H9 (cell line): ENCODE measurements around the gene DNAH8. TPM values are rescaled to one million over a fixed set of nuclear protein-coding genes. Genes with fewer than 3 reads are reported as not detected.

Experiments
- DNase-seq: peaks from one replicate; pipeline ENCODE4 v3.0.0-alpha.2; 2017
- H2AFZ ChIP-seq: one replicate; pipeline ENCODE4 v1.6.1; 2013; ENCODE audit warnings: mild to moderate bottlenecking, low read length, control low read depth, moderate library complexity
- H2AK5ac ChIP-seq: 2 replicates; pipeline ENCODE4 v1.6.1; 2013; ENCODE audit warnings: low read length, control low read depth, mixed read lengths; ENCODE audit not compliant: insufficient read length
- H2BK120ac ChIP-seq: one replicate; pipeline ENCODE4 v1.6.1; 2013; ENCODE audit warnings: low read depth, mild to moderate bottlenecking, low read length, control low read depth, inconsistent platforms; ENCODE audit not compliant: poor library complexity, severe bottlenecking
- H2BK12ac ChIP-seq: 2 replicates; pipeline ENCODE4 v1.6.1; 2013; ENCODE audit warnings: low read length, control low read depth, mixed read lengths, low read depth; ENCODE audit not compliant: insufficient read length
- H2BK15ac ChIP-seq: 2 replicates; pipeline ENCODE4 v1.6.1; 2013; ENCODE audit warnings: low read depth, low read length, control low read depth
- H2BK20ac ChIP-seq: one replicate; pipeline ENCODE4 v1.6.1; 2013; ENCODE audit warnings: low read depth, mild to moderate bottlenecking, low read length, control low read depth, inconsistent platforms; ENCODE audit not compliant: poor library complexity, severe bottlenecking
- H2BK5ac ChIP-seq: 2 replicates; pipeline ENCODE4 v1.6.1; 2013; ENCODE audit warnings: low read length, control low read depth, mixed read lengths; ENCODE audit not compliant: insufficient read length
- H3K14ac ChIP-seq: 2 replicates; pipeline ENCODE4 v1.6.1; 2013; ENCODE audit warnings: low read length, control low read depth; ENCODE audit not compliant: insufficient read depth
- H3K18ac ChIP-seq: 2 replicates; pipeline ENCODE4 v1.6.1; 2013; ENCODE audit warnings: low read depth, mild to moderate bottlenecking, mixed read lengths, low read length, control low read depth; ENCODE audit not compliant: insufficient read length
- H3K23ac ChIP-seq: 2 replicates; pipeline ENCODE4 v1.6.1; 2013; ENCODE audit warnings: low read length, control low read depth, mixed read lengths, low read depth; ENCODE audit not compliant: insufficient read length
- H3K23me2 ChIP-seq: 2 replicates; pipeline ENCODE4 v1.6.1; 2013; ENCODE audit warnings: low read depth, mild to moderate bottlenecking, mixed read lengths, low read length, control low read depth; ENCODE audit not compliant: insufficient read length, poor library complexity, severe bottlenecking
- H3K27ac ChIP-seq: 2 replicates; pipeline ENCODE4 v1.5.1; 2013; ENCODE audit warnings: low read length, control low read depth, mixed read lengths, low read depth; ENCODE audit not compliant: insufficient read length
- H3K27me3 ChIP-seq: 2 replicates; pipeline ENCODE4 v1.6.1; 2013; ENCODE audit warnings: low read length, control low read depth, inconsistent platforms; ENCODE audit not compliant: insufficient read depth
- H3K4ac ChIP-seq: 2 replicates; pipeline ENCODE4 v1.6.1; 2013; ENCODE audit warnings: low read depth, mild to moderate bottlenecking, control low read depth, inconsistent platforms, low read length, moderate library complexity
- H3K4me1 ChIP-seq: 2 replicates; pipeline ENCODE4 v1.6.1; 2013; ENCODE audit warnings: low read length, control low read depth, inconsistent platforms; ENCODE audit not compliant: insufficient read depth
- H3K4me2 ChIP-seq: 2 replicates; pipeline ENCODE4 v1.6.1; 2013; ENCODE audit warnings: low read length, control low read depth, mixed read lengths; ENCODE audit not compliant: insufficient read length, insufficient read depth
- H3K56ac ChIP-seq: 2 replicates; pipeline ENCODE4 v1.6.1; 2013; ENCODE audit warnings: low read depth, mild to moderate bottlenecking, mixed read lengths, low read length, control low read depth; ENCODE audit not compliant: insufficient read length
- H3K79me1 ChIP-seq: 2 replicates; pipeline ENCODE4 v1.6.1; 2013; ENCODE audit warnings: low read depth, mild to moderate bottlenecking, moderate library complexity, low read length, control low read depth, inconsistent platforms; ENCODE audit not compliant: insufficient read depth, poor library complexity, severe bottlenecking
- H3K79me2 ChIP-seq: 2 replicates; pipeline ENCODE4 v1.6.1; 2013; ENCODE audit warnings: low read length, control low read depth, inconsistent platforms; ENCODE audit not compliant: insufficient read depth
- H3K9ac ChIP-seq: 2 replicates; pipeline ENCODE4 v1.6.1; 2013; ENCODE audit warnings: low read length, control low read depth, mixed read lengths; ENCODE audit not compliant: insufficient read length; ENCODE audit errors: extremely low read depth
- H3K9me3 ChIP-seq: one replicate; pipeline ENCODE4 v1.6.1; 2013; ENCODE audit warnings: low read depth, low read length, inconsistent platforms; ENCODE audit not compliant: control insufficient read depth
- H3T11ph ChIP-seq: one replicate; pipeline ENCODE4 v1.6.1; 2013; ENCODE audit warnings: mild to moderate bottlenecking, low read length, control low read depth, inconsistent platforms
- H4K20me1 ChIP-seq: one replicate; pipeline ENCODE4 v1.6.1; 2013; ENCODE audit not compliant: control insufficient read depth, insufficient read length, insufficient read depth
- H4K5ac ChIP-seq: 2 replicates; pipeline ENCODE4 v1.6.1; 2013; ENCODE audit warnings: low read depth, mild to moderate bottlenecking, mixed read lengths, low read length, control low read depth; ENCODE audit not compliant: insufficient read length
- H4K8ac ChIP-seq: replicated peaks from 2 replicates; pipeline ENCODE4 v1.6.1; 2013; ENCODE audit warnings: low read length, control low read depth, mixed read lengths, low read depth; ENCODE audit not compliant: insufficient read length
- H4K91ac ChIP-seq: 2 replicates; pipeline ENCODE4 v1.6.1; 2013; ENCODE audit warnings: low read depth, mild to moderate bottlenecking, moderate library complexity, mixed read lengths, low read length, control low read depth; ENCODE audit not compliant: insufficient read length
- H3K27ac Mint-ChIP-seq, 3 experiments: 2 replicates in 2 of 3; 3 replicates in 1 of 3; pipeline ENCODE4 v1.8.0; 2020 to 2021; ENCODE audit warnings: mixed read lengths in 3 of 3, mild to moderate bottlenecking in 1 of 3, moderate library complexity in 1 of 3
- H3K27me3 Mint-ChIP-seq: 2 replicates; pipeline ENCODE4 v1.8.0; 2021; ENCODE audit warnings: low read depth, mild to moderate bottlenecking, moderate library complexity, mixed read lengths
- H3K36me3 Mint-ChIP-seq, 3 experiments: 2 replicates in 2 of 3; 3 replicates in 1 of 3; pipeline ENCODE4 v1.8.0; 2020 to 2021; ENCODE audit warnings: low read depth in 3 of 3, mixed read lengths in 3 of 3; ENCODE audit not compliant: insufficient read depth in 1 of 3
- H3K4me1 Mint-ChIP-seq, 2 experiments: 2 replicates each; pipeline ENCODE4 v1.8.0; 2020; ENCODE audit warnings: mixed read lengths in 2 of 2
- H3K4me3 Mint-ChIP-seq, 2 experiments: 2 replicates in 1 of 2; 3 replicates in 1 of 2; pipeline ENCODE4 v1.8.0; 2020 to 2021; ENCODE audit warnings: mild to moderate bottlenecking in 2 of 2, mixed read lengths in 2 of 2, moderate library complexity in 1 of 2
- H3K9me3 Mint-ChIP-seq, 2 experiments: 2 replicates in 1 of 2; 3 replicates in 1 of 2; pipeline ENCODE4 v1.8.0; 2020; ENCODE audit warnings: mild to moderate bottlenecking in 2 of 2, mixed read lengths in 2 of 2, moderate library complexity in 1 of 2
- CTCF ChIP-seq: fragments of 200-600 bp; sonication (generic); conservative IDR thresholded peaks from 3 replicates; pipeline ENCODE4 v1.8.0; 2021; ENCODE audit warnings: antibody characterized with exemption, mild to moderate bottlenecking
- WGBS: extraction: QIAGEN DNeasy Blood & Tissue Kit; methylation state at CpG from one replicate; pipeline ENCODE4 v1.1.7; 2013; ENCODE audit warnings: missing lambda C conversion rate, low lambda C conversion rate, mixed read lengths; ENCODE audit not compliant: insufficient read length; ENCODE audit errors: extremely low coverage; 5-methylcytosine and 5-hydroxymethylcytosine counted together
- total RNA-seq: library from RNA; stranded (reverse); gene quantifications from 2 replicates; pipeline ENCODE4 v1.2.1, GENCODE V29; 2021

Gene DNAH8
- total RNA-seq, 1 experiment from 2014 or later = not detected

- no CpG with 5 or more reads among the region's 10 CpGs for WGBS
- no peak overlapping the region for H4K91ac ChIP-seq
- no peaks in the 10 kb centered on the region for H3K27me3 ChIP-seq
- no peak overlapping the region for H3K4me3 Mint-ChIP-seq
- H3T11ph ChIP-seq = no peak overlapping the region
- H3K4me1 Mint-ChIP-seq = peaks cover 2 to 6% of the 10 kb centered on the region in 2 experiments; a peak in 1 of 4 replicates
- no peak overlapping the region for H3K23ac ChIP-seq
- no peak overlapping the region for H3K56ac ChIP-seq
- no peak overlapping the region for H2BK120ac ChIP-seq
- H3K79me1 ChIP-seq = no peaks in the 10 kb centered on the region
- no peaks in the 10 kb centered on the region for H3K4me1 ChIP-seq
- H2AFZ ChIP-seq = no peak overlapping the region
- no peaks in the 10 kb centered on the region for H3K9me3 Mint-ChIP-seq
- no peak overlapping the region; the same call in 1 of the 2 replicates for H3K14ac ChIP-seq
- DNase-seq = no peak
- no peak overlapping the region for H3K4me2 ChIP-seq
- peaks cover 3% of the 10 kb centered on the region for H4K20me1 ChIP-seq
- H4K5ac ChIP-seq = no peak overlapping the region
- H3K18ac ChIP-seq = no peak overlapping the region
- H3K23me2 ChIP-seq = no peaks in the 10 kb centered on the region
- peaks cover 20% of the 10 kb centered on the region for H3K27me3 Mint-ChIP-seq
- H2BK15ac ChIP-seq = no peak overlapping the region
- H3K27ac ChIP-seq = no peak overlapping the region
- no peak overlapping the region for H2BK5ac ChIP-seq
- no peak overlapping the region for H3K27ac Mint-ChIP-seq
- H3K9me3 ChIP-seq = no peaks in the 10 kb centered on the region
- no peak overlapping the region for H2BK20ac ChIP-seq
- H3K79me2 ChIP-seq = no peaks in the 10 kb centered on the region
- no peak overlapping the region for H3K4ac ChIP-seq
- H2AK5ac ChIP-seq = no peak overlapping the region
- peaks cover 0 to 7% (median 3%) of the 10 kb centered on the region in 3 experiments; a peak in 4 of 7 replicates for H3K36me3 Mint-ChIP-seq
- H3K9ac ChIP-seq = no peak overlapping the region
- no peak overlapping the region for H2BK12ac ChIP-seq
- no peak overlapping the region for H4K8ac ChIP-seq
- no peak for TF ChIP-seq CTCF
Measured at GRCh38 chr6:39062014-39062740, 347.1 kb downstream of the DNAH8 start.
